22Rv1 (cell line): Measurements from ENCODE around the gene RAD51B.

Experiments
- CTCF ChIP-seq: fragments of 450-650 bp; IDR thresholded peaks from 2 replicates; pipeline ENCODE4 v1.5.1; 2017; ENCODE audit warnings: mild to moderate bottlenecking
- ZFX ChIP-seq: fragments of 450-650 bp; IDR thresholded peaks from 2 replicates; pipeline ENCODE4 v1.6.1; 2017; ENCODE audit warnings: antibody characterized with exemption, borderline replicate concordance

DNA sequence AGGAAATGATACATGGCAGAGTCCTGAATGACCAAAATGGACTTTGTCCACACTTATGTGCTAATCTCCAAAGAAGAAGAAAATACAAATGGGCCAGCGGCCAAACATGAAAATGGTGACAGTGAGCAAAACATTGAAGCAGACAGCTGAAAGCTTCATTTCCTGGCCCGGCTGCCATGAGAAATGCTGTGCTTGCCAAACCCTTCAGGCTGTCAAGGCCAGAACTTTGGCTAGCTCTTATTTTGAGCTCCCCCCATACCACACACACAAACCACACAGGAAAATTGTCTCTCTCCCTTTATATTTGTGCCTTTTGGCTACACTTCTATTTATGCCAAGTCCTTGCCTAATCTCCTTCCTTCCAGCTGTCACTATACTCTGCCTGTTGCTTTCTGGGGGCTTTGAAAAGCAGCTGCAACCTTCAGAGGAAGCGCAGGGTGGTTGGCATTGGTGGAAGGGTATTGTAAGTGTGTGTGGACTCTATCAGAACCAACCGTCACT lies 323.8 kb downstream of the RAD51B start:
- TF ChIP-seq CTCF (no peak), ZFX (no peak)
